OCI-LY1 (cell line): ENCODE results near the gene IFIT1B.

ENCODE experiments used
- EZH2 ChIP-seq: fragments of 200-600 bp; sonication (generic), shearing (Covaris generic); IDR thresholded peaks from 2 replicates; pipeline ENCODE4 v1.8.0; 2017; ENCODE audit warnings: borderline replicate concordance, mixed run types, mild to moderate bottlenecking, antibody characterized with exemption, low read length, moderate library complexity, mixed read lengths
- TF ChIP-seq, protein P1 (sequence below): fragments of 200-600 bp; sonication (generic), shearing (Covaris generic); IDR thresholded peaks from 2 replicates; pipeline ENCODE4 v1.5.1; 2017; ENCODE audit warnings: mild to moderate bottlenecking, antibody characterized with exemption, low read length, moderate library complexity, mixed read lengths

- TF ChIP-seq, protein P1, sequence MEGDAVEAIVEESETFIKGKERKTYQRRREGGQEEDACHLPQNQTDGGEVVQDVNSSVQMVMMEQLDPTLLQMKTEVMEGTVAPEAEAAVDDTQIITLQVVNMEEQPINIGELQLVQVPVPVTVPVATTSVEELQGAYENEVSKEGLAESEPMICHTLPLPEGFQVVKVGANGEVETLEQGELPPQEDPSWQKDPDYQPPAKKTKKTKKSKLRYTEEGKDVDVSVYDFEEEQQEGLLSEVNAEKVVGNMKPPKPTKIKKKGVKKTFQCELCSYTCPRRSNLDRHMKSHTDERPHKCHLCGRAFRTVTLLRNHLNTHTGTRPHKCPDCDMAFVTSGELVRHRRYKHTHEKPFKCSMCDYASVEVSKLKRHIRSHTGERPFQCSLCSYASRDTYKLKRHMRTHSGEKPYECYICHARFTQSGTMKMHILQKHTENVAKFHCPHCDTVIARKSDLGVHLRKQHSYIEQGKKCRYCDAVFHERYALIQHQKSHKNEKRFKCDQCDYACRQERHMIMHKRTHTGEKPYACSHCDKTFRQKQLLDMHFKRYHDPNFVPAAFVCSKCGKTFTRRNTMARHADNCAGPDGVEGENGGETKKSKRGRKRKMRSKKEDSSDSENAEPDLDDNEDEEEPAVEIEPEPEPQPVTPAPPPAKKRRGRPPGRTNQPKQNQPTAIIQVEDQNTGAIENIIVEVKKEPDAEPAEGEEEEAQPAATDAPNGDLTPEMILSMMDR = no peak
- no peak for TF ChIP-seq EZH2
Measured at GRCh38 chr10:89371987-89372386, 5.9 kb upstream of the IFIT1B start.
